ENCODE measurements around the gene IL22RA1.
A peak's percentile ranks its signal among the peaks of the same experiment; 100 is the strongest.

IL22RA1 gene, protein sequence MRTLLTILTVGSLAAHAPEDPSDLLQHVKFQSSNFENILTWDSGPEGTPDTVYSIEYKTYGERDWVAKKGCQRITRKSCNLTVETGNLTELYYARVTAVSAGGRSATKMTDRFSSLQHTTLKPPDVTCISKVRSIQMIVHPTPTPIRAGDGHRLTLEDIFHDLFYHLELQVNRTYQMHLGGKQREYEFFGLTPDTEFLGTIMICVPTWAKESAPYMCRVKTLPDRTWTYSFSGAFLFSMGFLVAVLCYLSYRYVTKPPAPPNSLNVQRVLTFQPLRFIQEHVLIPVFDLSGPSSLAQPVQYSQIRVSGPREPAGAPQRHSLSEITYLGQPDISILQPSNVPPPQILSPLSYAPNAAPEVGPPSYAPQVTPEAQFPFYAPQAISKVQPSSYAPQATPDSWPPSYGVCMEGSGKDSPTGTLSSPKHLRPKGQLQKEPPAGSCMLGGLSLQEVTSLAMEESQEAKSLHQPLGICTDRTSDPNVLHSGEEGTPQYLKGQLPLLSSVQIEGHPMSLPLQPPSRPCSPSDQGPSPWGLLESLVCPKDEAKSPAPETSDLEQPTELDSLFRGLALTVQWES

DNA sequence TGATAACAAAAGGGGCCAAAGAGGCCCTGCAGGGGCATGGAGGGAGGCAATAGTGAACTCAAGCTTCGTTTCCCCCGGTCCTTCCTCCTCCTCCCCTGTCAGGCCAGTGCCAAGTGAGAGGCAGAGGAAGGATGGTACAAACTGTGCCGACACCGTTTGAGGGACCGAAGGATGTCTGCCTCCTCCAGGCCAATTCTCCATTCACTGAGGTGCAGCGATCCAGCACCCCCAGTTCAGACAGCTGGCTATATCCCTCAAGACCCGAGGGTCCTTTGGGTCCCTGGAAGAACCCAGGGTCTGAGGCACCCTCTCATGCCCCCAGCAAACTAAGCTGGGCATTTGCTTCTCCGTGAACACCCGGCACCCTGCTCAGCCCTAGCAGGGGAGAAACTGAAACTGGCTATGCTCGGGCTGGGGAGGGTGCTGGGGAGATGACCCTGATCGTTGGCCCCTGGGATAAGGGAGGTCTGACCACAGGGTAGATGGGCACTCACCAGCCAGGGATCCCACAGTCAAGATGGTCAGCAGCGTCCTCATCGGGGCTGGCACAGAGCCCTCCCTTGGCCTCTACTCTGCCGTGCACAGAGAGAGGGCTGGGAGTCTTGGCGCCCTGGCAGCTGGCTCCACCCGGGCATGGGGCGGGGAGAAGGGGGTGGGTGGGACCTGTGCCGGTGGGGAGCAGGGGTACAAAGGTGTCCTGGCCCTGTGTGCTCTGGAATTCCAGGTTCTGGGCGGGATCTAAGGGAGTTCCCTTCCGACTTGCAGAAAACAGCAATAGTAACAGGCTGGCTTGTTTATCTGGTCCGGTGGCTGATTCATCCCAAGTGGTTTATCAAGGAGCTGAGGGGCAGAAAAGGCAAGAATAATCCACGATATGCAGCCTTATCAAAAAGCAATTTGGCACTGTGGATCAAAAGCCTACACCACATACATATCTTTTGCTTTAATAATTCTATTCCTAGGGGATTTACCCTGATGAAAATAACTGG, at the start of gene IL22RA1:
Gene IL22RA1 (minus strand): TSS at position 595 of the 989 bp plus-strand sequence. CDS start 58 bp downstream, at position 537.
- TF ChIP-seq, protein P1, sequence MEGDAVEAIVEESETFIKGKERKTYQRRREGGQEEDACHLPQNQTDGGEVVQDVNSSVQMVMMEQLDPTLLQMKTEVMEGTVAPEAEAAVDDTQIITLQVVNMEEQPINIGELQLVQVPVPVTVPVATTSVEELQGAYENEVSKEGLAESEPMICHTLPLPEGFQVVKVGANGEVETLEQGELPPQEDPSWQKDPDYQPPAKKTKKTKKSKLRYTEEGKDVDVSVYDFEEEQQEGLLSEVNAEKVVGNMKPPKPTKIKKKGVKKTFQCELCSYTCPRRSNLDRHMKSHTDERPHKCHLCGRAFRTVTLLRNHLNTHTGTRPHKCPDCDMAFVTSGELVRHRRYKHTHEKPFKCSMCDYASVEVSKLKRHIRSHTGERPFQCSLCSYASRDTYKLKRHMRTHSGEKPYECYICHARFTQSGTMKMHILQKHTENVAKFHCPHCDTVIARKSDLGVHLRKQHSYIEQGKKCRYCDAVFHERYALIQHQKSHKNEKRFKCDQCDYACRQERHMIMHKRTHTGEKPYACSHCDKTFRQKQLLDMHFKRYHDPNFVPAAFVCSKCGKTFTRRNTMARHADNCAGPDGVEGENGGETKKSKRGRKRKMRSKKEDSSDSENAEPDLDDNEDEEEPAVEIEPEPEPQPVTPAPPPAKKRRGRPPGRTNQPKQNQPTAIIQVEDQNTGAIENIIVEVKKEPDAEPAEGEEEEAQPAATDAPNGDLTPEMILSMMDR (conservative IDR thresholded peaks at IDR 0.05): no peak
- no peak for TF ChIP-seq ZFX (IDR thresholded peaks at IDR 0.05)
- peak within 1 kb of the TSS; percentile 32; the same call in 1 of the 2 replicates for H3K27ac ChIP-seq

DNA sequence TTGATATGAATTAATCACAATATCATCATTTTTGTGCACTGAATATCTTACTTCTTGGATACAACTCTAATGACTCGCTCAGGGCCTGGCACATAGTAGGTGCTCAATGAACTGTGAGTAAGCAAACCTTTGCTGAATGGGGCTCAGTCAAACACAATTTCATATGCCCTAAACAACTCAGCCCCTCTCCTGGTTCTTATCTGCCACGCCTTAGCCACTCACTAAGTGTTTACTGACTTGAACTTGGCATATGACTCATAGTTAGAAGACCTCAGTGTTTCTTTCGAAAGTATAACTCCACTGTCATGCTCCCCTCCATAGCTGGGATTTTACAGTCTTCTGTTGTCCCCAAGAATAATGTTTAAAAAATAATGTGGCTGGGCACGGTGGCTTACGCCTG, 48.9 kb upstream of the IL22RA1 start:
- TF ChIP-seq, protein P1 (conservative IDR thresholded peaks at IDR 0.05): no peak
- TF ChIP-seq ZFX (IDR thresholded peaks at IDR 0.05): no peak
- H3K27ac ChIP-seq: no peak overlapping the region

DNA sequence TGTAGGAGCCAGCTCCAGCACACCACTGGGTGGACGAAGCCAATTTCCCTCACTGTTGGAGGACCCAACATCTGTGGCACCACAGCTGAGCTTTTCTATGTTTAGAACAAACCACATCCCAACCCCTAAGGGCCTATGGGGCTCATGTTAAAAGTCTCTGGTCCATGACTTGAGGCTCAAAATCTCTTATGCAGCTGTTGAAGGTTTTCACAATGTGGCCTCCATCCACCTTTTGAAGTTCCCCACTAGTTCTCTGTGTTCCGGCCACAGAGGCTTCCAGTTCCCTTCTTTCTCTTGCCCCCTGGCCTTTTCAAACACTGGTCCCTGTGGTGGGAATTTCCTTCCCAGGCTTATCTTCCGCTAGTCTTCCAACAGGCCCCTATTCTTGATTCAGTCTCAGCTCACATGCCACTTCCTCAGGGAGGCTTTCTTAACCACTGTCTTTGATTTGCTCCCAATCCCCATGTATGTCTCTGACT, 48.1 kb upstream of the IL22RA1 start:
- no peak overlapping the region for H3K27ac ChIP-seq
- TF ChIP-seq, protein P1 (conservative IDR thresholded peaks at IDR 0.05): no peak
- no peak for TF ChIP-seq ZFX (IDR thresholded peaks at IDR 0.05)

DNA sequence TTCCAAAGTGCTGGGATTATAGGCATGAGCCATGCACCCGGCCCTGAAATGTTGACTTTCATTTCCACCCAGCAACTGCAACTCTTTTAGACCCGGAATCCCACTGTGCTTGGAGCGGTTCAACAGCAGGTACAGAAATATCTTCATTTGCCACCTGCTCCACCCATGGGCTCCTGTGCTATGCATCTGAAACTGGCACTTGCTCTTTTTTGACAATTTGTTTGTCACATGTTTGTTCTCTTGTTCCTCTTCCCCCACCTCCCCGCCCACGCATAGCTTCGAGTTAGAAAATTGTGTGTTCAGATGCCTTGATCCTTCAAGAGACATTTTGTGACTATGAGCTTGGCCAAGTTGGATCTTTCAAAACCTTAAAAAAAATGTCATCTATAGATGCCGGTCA, 46.6 kb upstream of the IL22RA1 start:
- no peak overlapping the region for H3K27ac ChIP-seq
- TF ChIP-seq, protein P1 (conservative IDR thresholded peaks at IDR 0.05): no peak
- no peak for TF ChIP-seq ZFX (IDR thresholded peaks at IDR 0.05)

DNA sequence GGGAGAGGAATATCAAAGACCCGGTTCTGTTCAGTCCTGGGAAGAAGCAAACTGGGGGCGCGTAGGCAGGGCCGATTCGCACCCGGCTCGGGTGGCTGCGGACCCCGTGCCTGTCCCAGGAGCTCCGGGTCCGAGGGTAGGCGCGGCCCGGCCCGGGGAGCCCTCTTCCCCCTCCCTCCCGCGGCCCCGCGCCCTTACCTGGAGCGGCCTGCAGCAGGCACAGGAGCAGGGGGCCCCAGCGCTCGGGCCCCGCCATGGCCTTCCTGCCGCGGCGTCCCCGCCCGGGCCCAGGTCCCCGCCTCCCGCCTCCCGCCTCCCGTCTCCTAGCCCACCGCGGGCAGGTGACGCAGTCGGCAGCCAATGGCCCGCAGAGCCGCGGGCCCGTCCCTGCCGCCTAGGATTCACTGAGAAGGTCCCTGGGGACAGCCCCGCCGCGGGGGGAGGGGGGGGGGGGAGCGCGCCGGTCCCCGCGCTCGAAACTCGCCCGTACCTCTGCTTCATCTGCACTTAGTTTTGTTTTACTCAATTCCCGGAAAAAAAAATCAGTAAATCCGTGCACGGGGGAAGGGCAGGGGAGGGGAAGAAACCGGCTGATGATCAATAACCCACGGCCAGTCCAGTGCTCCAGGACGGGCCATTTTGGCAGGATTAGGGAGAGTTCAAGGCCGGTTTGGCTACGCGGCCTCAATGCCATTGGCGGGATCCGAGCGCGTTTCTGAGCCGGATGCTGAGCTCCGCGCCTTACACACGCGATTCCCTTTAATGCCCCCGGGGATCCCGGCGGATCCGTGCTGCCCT, 44.3 kb upstream of the IL22RA1 start, which contains the start of gene IFNLR1:
Gene IFNLR1 (minus strand): TSS at position 297 of the 798 bp plus-strand sequence. CDS start 41 bp downstream, at position 256.
- TF ChIP-seq, protein P1 (conservative IDR thresholded peaks at IDR 0.05): no peak
- no peak for TF ChIP-seq ZFX (IDR thresholded peaks at IDR 0.05)
- H3K27ac ChIP-seq: no peak within 1 kb of the TSS; the same call in 1 of the 2 replicates

DNA sequence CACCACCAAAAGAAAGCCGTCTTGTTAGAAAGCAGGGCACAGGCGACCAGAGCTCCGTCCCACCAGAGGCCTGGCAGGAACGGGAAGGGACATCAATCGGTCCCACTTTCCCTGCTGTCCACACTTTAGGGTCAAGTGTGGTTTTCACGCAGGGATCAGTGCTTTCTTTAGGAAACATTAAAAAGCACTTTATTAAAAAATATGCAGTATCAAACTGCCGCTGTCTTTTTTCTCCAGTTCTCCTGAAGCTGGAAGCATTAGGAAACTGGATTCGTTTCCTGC, 43.7 kb upstream of the IL22RA1 start:
- H3K27ac ChIP-seq: no peak overlapping the region; the same call in 1 of the 2 replicates
- no peak for TF ChIP-seq ZFX (IDR thresholded peaks at IDR 0.05)
- TF ChIP-seq, protein P1 (conservative IDR thresholded peaks at IDR 0.05): no peak

Measured in C4-2B (cell line).